ENCODE data around the gene KCNA1. TPM values are rescaled to one million over a fixed set of nuclear protein-coding genes. Genes with fewer than 3 reads are reported as not detected.
"Not testable (repeated sequence)": the region's sequence is repeated elsewhere in the genome, so short reads cannot be mapped to it uniquely, and the experiment has no call there.

Gene KCNA1
- 1 to 10 TPM in 5 of 12 donors, under 1 TPM in 6, not detected in 1; 0.27 to 2.1 (median 0.88) TPM for polyA plus RNA-seq (ENCODE audit: insufficient read length in 12 of 12)
- long read RNA-seq, donor 1, full-length matches to known transcripts: 1 of 1 reads
- long read RNA-seq, donor 1, partial matches to known transcripts: 0 of 1 reads
- long read RNA-seq, donor 1, other reads (novel, unspliced or antisense): 0 of 1 reads
- long read RNA-seq, donor 2: 0 reads
- long read RNA-seq, donor 3: 0 reads
- long read RNA-seq, donor 4: 0 reads
- long read RNA-seq, donor 5: 0 reads
- long read RNA-seq, donor 6: 0 reads
- long read RNA-seq, donor 7: 0 reads
- long read RNA-seq, donor 8: 0 reads
- long read RNA-seq, donor 9: 0 reads
- long read RNA-seq, donor 10: 0 reads
- long read RNA-seq, donor 11: 0 reads

- peak; percentile 55 for DNase-seq
These were observed at the start of gene KCNA1 for GRCh38 chr12:4909734-4910501. KCNA1 (plus strand) TSS chr12:4909905; CDS start chr12:4911379, 1,474 bp downstream.

DNA sequence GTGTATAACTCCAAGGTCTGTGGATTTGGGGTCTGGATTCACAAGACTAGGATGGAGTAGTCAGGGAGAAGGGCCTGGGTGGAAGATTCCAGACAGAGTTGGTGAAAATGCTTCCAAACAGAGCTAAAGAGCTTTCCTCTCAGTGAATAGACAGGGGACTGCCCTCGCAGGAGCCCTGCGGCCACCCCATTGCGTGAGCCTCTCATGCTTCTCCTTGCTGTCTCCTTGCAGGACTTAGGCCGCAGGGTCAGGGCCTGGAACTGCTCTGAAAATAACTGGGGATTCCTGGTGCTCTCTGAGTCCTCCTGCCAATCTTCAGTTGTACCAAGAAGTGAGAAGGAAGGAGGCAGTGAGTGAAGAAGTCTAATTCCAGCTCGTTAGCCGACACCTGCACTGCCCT is 49.0 kb upstream of the KCNA1 start:
- DNase-seq: no peak

- no peak for DNase-seq
These were observed 46.9 kb upstream of the KCNA1 start for GRCh38 chr12:4862809-4863208.

GRCh38 chr12:4864575-4864974 is 45.1 kb upstream of the KCNA1 start:
- no peak for DNase-seq

GRCh38 chr12:4865246-4865645 is 44.5 kb upstream of the KCNA1 start:
- no peak for DNase-seq

GRCh38 chr12:4866299-4866698 is 43.4 kb upstream of the KCNA1 start:
- DNase-seq: no peak

- DNase-seq: no peak
These were observed 42.3 kb upstream of the KCNA1 start for GRCh38 chr12:4867384-4867783.

- DNase-seq: no peak
These were observed 39.3 kb upstream of the KCNA1 start for GRCh38 chr12:4870423-4870822.

GRCh38 chr12:4871514-4871913 is 38.2 kb upstream of the KCNA1 start:
- no peak for DNase-seq

GRCh38 chr12:4873947-4874346 is 35.8 kb upstream of the KCNA1 start:
- no peak for DNase-seq

- no peak for DNase-seq
These were observed 35.0 kb upstream of the KCNA1 start for GRCh38 chr12:4874671-4875070.

DNA sequence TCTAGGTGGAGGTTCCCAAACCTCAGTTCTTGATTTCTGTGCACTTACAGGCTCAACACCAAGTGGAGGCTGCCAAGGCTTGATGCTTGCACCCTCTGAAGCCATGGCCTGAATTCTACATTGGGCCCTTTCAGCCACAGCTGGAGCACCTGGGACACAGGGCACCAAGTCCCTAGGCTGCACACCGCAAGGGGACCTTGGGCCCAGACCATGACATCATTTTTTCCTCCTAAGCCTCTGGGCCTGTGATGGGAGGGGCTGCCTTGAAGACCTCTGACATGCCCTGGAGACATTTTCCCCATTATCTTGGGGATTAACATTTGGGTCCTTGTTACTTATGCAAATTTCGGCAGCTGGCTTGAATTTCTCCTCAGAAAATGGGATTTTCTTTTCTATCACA is 30.2 kb upstream of the KCNA1 start:
- DNase-seq: not testable (repeated sequence)

DNA sequence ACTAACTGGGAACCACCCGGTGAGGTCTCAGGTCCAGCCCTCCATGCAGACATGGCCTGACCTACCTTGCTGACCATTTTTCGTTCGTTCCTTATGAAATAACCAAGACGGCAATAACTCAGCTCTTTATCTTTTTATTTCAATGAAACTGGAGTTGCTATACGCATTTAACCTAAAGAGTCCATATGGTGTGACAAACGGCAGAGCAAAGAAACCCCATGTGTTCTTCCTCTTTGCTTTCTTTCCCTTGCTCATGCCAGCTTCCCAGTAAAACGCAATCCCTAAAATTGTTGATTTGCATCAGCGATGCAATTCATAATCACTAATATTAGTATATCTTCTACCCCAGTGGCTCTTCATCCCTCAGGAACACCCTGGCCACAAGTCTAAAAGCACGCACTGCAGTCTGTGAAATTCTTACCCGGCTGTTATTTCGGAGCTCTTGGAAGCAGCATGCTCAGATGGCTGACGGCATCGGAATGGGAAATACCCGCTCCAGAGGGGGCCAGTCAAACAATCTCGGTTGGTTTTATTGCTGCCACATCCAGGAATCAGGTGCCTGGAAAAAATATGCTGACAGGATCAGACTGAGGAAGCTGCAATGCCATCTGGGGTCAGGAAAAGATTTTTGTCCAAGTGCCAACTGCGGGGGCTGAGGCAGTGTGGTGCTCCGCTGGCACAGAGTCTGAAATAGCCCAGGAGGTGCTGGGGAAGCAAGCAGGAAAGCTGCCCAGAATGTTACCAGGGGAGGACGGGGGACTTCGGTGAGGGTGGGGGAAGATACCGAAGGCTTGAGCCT is 28.2 kb upstream of the KCNA1 start:
- no peak for DNase-seq

GRCh38 chr12:4891866-4892265 is 17.8 kb upstream of the KCNA1 start:
- DNase-seq: no peak

- DNase-seq: no peak
These were observed 17.3 kb upstream of the KCNA1 start for GRCh38 chr12:4892418-4892817.

- no peak for DNase-seq
These were observed 15.7 kb upstream of the KCNA1 start for GRCh38 chr12:4894019-4894418.

DNA sequence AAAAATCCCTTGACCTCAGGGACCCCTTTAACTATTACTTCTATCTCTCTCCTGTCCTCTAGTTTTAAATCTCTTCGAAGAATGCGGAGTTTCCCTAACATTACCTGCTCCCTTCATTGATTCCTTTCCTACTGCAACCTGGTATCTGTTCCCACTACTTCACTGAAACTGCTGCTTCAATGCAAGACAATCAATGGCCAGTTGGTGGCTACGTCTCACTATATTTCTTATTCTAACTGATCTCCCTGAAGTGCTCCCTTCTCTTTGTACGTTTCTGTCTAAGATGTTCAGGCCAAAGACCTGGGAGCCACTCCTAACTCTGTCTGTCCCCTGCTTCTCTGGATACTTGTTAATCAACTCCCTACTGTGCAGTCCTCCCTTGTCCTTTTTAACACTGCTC is 10.3 kb upstream of the KCNA1 start:
- no peak for DNase-seq

- DNase-seq: no peak
These were observed 9.4 kb upstream of the KCNA1 start for GRCh38 chr12:4900327-4900726.

- DNase-seq: no peak
These were observed 4.4 kb upstream of the KCNA1 start for GRCh38 chr12:4905316-4905715.

GRCh38 chr12:4908684-4909409 is 858 bp upstream of the KCNA1 start:
- peak; percentile 10 for DNase-seq

GRCh38 chr12:4909410-4909733 is 333 bp upstream of the KCNA1 start:
- DNase-seq: no peak

Data from muscle of arm (tissue), 14 donors.